Measurements from ENCODE around the gene REV1. TPM values are rescaled to one million over a fixed set of nuclear protein-coding genes. Genes with fewer than 3 reads are reported as not detected.
A peak's percentile ranks its signal among the peaks of the same experiment; 100 is the strongest.

Gene REV1
- polyA plus RNA-seq, 3 donors = 6.5 to 39.9 (median 9.5) TPM

GRCh38 chr2:99481941-99482340, 7.9 kb downstream of the REV1 start:
- H3K27me3 ChIP-seq (ENCODE audit: control insufficient read depth in 2 of 2, insufficient read depth in 2 of 2, low read length in 2 of 2) = no peaks in the 10 kb centered on the region
- peak overlapping the region in 1 of 2 donors; percentile 38 for H3K27ac ChIP-seq (ENCODE audit: low read depth in 1 of 2, low read length in 2 of 2)
- no peaks in the 10 kb centered on the region for H3K27me3 Mint-ChIP-seq (ENCODE audit: low read depth in 3 of 3)
- H3K4me2 ChIP-seq (replicated peaks; ENCODE audit: extremely low read depth, low read length, poor library complexity, severe bottlenecking) = no peak overlapping the region
- H4K20me1 ChIP-seq (ENCODE audit: insufficient read depth, low read length) = peaks cover 85% of the 10 kb centered on the region
- WGBS (ENCODE audit: insufficient coverage) = 63% methylated on average over 1 of the region's 1 CpG
- H3K4me3 Mint-ChIP-seq = no peak overlapping the region
- no peak overlapping the region for H2AFZ ChIP-seq (ENCODE audit: insufficient read depth, low read depth, low read length, poor library complexity, severe bottlenecking)
- peak overlapping the region in 2 of 7 donors; percentile 18 to 31 for H3K27ac Mint-ChIP-seq
- H3K4me1 Mint-ChIP-seq = peaks cover 37% of the 10 kb centered on the region
- peaks cover 2 to 5% of the 10 kb centered on the region in 2 donors for H3K36me3 ChIP-seq (replicated peaks in 1 of 2; ENCODE audit: control insufficient read depth in 1 of 2, insufficient read depth in 2 of 2, low read length in 2 of 2)
- no peak overlapping the region for H3K4me3 ChIP-seq (replicated peaks in 1 of 3; ENCODE audit: low read depth in 2 of 3, low read length in 3 of 3)
- peaks cover 100% of the 10 kb centered on the region for H3K79me2 ChIP-seq (ENCODE audit: insufficient read depth, low read length)
- intact Hi-C loops (cut with micrococcal nuclease) = no loop called here
- H3K36me3 Mint-ChIP-seq = peaks cover 1 to 9% of the 10 kb centered on the region in 2 donors
- H3K9ac ChIP-seq (ENCODE audit: insufficient read depth, low read length, poor library complexity, severe bottlenecking) = no peak overlapping the region
- H3K4me1 ChIP-seq (ENCODE audit: control insufficient read depth in 1 of 2, insufficient read depth in 2 of 2, low read length in 2 of 2) = peaks cover 0 to 7% of the 10 kb centered on the region in 2 donors
- TF ChIP-seq, protein P1, sequence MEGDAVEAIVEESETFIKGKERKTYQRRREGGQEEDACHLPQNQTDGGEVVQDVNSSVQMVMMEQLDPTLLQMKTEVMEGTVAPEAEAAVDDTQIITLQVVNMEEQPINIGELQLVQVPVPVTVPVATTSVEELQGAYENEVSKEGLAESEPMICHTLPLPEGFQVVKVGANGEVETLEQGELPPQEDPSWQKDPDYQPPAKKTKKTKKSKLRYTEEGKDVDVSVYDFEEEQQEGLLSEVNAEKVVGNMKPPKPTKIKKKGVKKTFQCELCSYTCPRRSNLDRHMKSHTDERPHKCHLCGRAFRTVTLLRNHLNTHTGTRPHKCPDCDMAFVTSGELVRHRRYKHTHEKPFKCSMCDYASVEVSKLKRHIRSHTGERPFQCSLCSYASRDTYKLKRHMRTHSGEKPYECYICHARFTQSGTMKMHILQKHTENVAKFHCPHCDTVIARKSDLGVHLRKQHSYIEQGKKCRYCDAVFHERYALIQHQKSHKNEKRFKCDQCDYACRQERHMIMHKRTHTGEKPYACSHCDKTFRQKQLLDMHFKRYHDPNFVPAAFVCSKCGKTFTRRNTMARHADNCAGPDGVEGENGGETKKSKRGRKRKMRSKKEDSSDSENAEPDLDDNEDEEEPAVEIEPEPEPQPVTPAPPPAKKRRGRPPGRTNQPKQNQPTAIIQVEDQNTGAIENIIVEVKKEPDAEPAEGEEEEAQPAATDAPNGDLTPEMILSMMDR (IDR thresholded peaks at IDR 0.05) = no peak
- DNase-seq = no peak
- no peaks in the 10 kb centered on the region for H3K9me3 Mint-ChIP-seq
- H3K9me3 ChIP-seq (replicated peaks in 1 of 2; ENCODE audit: control insufficient read depth in 1 of 2, insufficient read depth in 1 of 2, low read length in 2 of 2) = no peaks in the 10 kb centered on the region

- Histone ChIP-seq H3K36me3 (replicated peaks in 1 of 2; ENCODE audit: control insufficient read depth in 1 of 2, insufficient read depth in 2 of 2, low read length in 2 of 2) (peaks cover 2 to 5% of the 10 kb centered on the region in 2 donors), H2AFZ (ENCODE audit: insufficient read depth, low read depth, low read length, poor library complexity, severe bottlenecking) (no peak overlapping the region), H3K27ac (ENCODE audit: low read depth in 1 of 2, low read length in 2 of 2) (peak overlapping the region in 1 of 2 donors; percentile 38), H3K79me2 (ENCODE audit: insufficient read depth, low read length) (peaks cover 100% of the 10 kb centered on the region), H3K4me1 (ENCODE audit: control insufficient read depth in 1 of 2, insufficient read depth in 2 of 2, low read length in 2 of 2) (peaks cover 0 to 7% of the 10 kb centered on the region in 2 donors), H3K9ac (ENCODE audit: insufficient read depth, low read length, poor library complexity, severe bottlenecking) (no peak overlapping the region), H4K20me1 (ENCODE audit: insufficient read depth, low read length) (peaks cover 87% of the 10 kb centered on the region), H3K4me3 (replicated peaks in 1 of 3; ENCODE audit: low read depth in 2 of 3, low read length in 3 of 3) (no peak overlapping the region), H3K9me3 (replicated peaks in 1 of 2; ENCODE audit: control insufficient read depth in 1 of 2, insufficient read depth in 1 of 2, low read length in 2 of 2) (no peaks in the 10 kb centered on the region), H3K27me3 (ENCODE audit: control insufficient read depth in 2 of 2, insufficient read depth in 2 of 2, low read length in 2 of 2) (no peaks in the 10 kb centered on the region), H3K4me2 (replicated peaks; ENCODE audit: extremely low read depth, low read length, poor library complexity, severe bottlenecking) (no peak overlapping the region)
- H3K4me3 Mint-ChIP-seq = no peak overlapping the region
- H3K27me3 Mint-ChIP-seq (ENCODE audit: low read depth in 3 of 3) = no peaks in the 10 kb centered on the region
- DNase-seq = no peak
- H3K4me1 Mint-ChIP-seq = peaks cover 37% of the 10 kb centered on the region
- no CpG with 5 or more reads among the region's 2 CpGs for WGBS (ENCODE audit: insufficient coverage)
- H3K36me3 Mint-ChIP-seq = peaks cover 1 to 9% of the 10 kb centered on the region in 2 donors
- intact Hi-C loops (cut with micrococcal nuclease) = no loop called here
- TF ChIP-seq, protein P1 (IDR thresholded peaks at IDR 0.05) = no peak
- H3K9me3 Mint-ChIP-seq = no peaks in the 10 kb centered on the region
- peak overlapping the region in 4 of 7 donors; percentile 8 to 45 (median 22) for H3K27ac Mint-ChIP-seq
Measured at GRCh38 chr2:99481527-99481926, 8.3 kb downstream of the REV1 start.
